ENCODE results near the gene RAPGEF3.

DNA sequence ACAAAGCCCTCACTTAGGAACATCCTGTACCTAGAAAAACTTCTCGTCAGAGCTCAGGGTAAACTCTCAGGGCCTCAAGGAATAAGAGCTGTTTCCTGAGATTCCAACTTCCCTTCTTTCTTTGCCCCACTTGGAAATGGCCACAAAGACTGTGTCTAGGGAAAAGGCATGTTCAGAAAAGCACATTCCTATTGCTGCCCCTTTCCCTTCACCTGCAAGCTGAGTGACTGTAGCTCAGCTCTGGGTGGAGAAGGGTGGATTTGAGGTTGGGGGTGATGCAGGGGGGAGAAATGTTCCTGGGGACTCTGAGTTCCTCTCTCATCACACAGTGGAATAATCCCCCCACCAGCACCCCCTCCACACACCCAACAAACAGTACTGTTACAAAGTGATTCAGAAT lies 40.1 kb downstream of the RAPGEF3 start:
- TF ChIP-seq, protein P1, sequence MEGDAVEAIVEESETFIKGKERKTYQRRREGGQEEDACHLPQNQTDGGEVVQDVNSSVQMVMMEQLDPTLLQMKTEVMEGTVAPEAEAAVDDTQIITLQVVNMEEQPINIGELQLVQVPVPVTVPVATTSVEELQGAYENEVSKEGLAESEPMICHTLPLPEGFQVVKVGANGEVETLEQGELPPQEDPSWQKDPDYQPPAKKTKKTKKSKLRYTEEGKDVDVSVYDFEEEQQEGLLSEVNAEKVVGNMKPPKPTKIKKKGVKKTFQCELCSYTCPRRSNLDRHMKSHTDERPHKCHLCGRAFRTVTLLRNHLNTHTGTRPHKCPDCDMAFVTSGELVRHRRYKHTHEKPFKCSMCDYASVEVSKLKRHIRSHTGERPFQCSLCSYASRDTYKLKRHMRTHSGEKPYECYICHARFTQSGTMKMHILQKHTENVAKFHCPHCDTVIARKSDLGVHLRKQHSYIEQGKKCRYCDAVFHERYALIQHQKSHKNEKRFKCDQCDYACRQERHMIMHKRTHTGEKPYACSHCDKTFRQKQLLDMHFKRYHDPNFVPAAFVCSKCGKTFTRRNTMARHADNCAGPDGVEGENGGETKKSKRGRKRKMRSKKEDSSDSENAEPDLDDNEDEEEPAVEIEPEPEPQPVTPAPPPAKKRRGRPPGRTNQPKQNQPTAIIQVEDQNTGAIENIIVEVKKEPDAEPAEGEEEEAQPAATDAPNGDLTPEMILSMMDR (IDR thresholded peaks at IDR 0.05): no peak
- TF ChIP-seq POLR2A (IDR thresholded peaks at IDR 0.05): no peak
- TF ChIP-seq EP300 (IDR thresholded peaks at IDR 0.05): no peak
